GM19035 (cell line): ENCODE results near the gene BOLA3.
"Not testable (repeated sequence)": the region's sequence is repeated elsewhere in the genome, so short reads cannot be mapped to it uniquely, and the experiment has no call there.

Experiments
- ATAC-seq: cut with Tn5 transposase; IDR thresholded peaks from one replicate; pipeline ENCODE4 v1.9.1; 2021; ENCODE audit not compliant: unreplicated experiment

The BOLA3 gene, protein sequence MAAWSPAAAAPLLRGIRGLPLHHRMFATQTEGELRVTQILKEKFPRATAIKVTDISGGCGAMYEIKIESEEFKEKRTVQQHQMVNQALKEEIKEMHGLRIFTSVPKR

GRCh38 chr2:74147727-74148456, at the start of gene BOLA3:
TSS of gene BOLA3 (minus strand) at chr2:74147912. CDS start at chr2:74147874, 38 bp downstream.
- ATAC-seq: peak; percentile 93

- no peak for ATAC-seq
Measured at GRCh38 chr2:74197049-74197448, 49.3 kb upstream of the BOLA3 start.

DNA sequence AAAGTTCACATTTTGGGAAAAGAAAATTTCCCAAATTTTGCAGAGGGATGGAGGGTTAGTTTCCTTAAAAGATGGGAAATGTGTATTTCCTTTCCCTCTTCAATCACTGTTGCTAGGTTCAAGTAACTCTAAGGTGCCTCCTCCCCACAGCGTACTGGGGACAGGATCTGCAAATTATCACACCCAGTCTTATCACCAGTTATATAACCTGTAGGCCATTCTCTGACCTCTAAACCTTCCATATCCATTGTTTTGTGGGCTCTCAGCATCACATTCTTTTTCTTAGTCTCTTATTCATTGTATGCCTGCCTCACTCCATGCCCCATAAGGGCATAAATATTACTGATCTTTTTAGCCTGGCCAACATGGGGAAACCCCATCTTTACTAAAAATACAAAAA, 47.1 kb upstream of the BOLA3 start:
- ATAC-seq: no peak

DNA sequence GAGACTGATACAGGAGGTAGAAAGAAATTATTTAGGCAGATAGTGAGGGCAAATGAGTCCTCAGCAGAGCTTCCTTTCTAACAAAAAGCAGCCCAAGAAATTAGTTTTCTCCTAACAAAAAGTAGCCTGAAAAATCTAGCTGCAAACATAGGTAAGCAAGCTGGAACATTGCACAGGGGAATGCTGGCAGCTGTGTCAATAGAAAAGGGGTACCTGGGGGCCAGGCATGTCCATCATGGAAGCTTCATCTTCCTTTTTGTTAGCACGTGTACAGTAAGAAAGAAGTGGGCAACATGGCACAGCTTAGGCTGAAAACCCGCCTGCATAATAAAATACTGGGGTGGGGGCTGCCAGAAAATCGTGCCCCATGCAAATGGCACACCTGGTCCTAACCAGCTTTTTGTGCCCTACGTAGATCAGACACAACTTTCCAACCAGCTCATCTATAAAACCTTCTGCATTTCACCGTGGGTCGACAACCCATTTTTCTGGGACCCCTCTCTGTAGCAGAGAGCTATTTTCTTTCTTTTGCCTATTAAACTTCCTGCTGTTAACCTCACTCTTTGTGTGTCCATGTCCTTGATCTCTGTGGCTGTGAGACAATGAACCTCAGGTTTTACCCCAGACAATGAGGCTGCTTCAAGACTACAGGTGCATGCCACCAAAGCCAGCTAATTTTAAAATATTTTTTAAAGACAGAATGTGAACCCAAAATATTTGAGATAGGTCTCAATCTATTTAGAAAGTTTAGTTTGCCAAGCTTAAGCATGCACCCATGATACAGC, 44.1 kb upstream of the BOLA3 start:
- ATAC-seq: no peak

- ATAC-seq: no peak
Measured at GRCh38 chr2:74188696-74189095, 41.0 kb upstream of the BOLA3 start.

- no peak for ATAC-seq
Measured at GRCh38 chr2:74188018-74188601, 40.4 kb upstream of the BOLA3 start.

GRCh38 chr2:74186706-74187105, 39.0 kb upstream of the BOLA3 start:
- not testable (repeated sequence) for ATAC-seq

GRCh38 chr2:74186038-74186437, 38.3 kb upstream of the BOLA3 start:
- ATAC-seq: peak; percentile 58

DNA sequence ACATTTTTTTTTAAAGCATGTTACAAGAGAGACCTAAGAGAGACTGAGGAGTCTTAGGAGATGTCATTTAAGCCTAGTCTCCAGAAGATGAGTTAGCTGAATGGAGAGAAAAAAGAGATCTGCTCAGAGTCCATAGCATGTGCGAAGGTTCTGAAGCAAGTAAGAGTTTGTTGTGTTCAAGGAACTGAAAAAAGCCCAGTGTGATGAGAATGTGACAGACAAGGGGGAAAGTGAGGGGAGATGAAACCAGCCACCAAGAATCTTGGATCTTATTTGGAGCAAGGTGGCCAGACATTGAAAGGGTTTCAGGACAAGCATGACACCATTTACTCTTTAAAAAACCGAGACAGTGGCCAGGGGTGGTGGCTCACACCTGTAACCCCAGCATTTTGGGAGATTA, 36.2 kb upstream of the BOLA3 start:
- ATAC-seq: no peak

- no peak for ATAC-seq
Measured at GRCh38 chr2:74181739-74182138, 34.0 kb upstream of the BOLA3 start.

- ATAC-seq: peak; percentile 2
Measured at GRCh38 chr2:74179063-74179865, 31.6 kb upstream of the BOLA3 start.

DNA sequence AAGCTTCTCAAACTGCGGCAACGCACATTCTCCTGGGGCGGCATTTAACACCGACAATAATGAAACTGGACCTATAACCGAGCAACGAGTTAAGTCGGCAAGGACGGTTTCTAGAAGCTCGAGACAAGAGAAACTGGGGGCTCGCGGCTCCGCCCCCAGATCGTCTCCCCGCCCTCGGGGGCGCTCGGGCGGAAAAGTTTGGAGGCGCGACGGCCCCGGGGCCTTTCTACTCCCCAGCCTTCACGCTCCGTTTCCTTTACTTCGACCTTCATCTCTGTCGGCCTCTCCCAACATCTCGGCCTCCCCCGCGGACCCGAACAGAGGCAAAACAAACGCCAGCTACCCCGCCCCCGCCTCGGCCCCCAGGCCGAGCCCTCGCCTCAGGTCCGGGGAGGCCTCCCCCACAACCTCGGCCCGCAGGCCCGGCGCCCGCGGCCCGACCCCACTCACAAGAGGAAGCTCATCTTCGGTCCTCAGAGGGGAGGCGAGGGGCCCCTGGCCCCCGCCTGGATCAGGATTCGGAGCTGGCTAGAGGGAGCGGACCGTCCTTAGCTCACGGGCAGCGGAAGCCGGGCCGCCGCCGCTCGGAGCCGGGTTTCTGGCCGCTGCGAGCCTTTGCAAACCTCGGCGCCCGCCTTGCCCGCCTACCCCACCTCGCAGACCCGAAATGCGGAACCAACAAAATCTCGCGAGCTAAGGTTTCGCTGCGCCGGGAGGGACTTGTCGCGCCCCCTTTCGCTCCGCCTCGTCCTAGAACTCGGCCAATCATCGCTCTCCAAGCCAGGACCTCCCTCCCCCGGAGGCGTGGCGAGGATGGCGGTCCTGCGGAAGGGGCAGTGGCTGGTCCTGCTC, 30.7 kb upstream of the BOLA3 start, which contains the start of gene MOB1A:
MOB1A (minus strand) TSS at position 669 of the 852 bp plus-strand sequence; CDS start at position 464, 205 bp downstream.
- ATAC-seq: peak; percentile 84

- ATAC-seq: no peak
Measured at GRCh38 chr2:74177696-74178095, 30.0 kb upstream of the BOLA3 start.

DNA sequence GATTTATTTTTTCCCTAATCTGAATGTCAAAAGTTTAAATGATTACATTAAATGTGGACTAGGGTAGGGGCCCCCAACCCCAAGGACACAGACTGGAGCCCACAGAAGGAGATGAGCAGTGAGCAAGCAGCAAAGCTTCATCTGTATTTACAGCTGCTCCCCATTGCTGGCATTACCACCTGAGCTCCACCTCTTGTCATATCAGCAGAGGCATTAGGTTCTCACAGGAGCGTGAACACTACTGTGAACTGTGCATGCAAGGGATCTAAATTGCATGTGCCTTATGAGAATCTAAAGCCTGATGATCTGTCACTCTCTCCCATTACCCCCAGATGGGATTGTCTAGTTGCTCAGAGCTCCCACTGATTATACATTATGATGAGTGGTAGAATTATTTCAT, 27.2 kb upstream of the BOLA3 start:
- no peak for ATAC-seq

DNA sequence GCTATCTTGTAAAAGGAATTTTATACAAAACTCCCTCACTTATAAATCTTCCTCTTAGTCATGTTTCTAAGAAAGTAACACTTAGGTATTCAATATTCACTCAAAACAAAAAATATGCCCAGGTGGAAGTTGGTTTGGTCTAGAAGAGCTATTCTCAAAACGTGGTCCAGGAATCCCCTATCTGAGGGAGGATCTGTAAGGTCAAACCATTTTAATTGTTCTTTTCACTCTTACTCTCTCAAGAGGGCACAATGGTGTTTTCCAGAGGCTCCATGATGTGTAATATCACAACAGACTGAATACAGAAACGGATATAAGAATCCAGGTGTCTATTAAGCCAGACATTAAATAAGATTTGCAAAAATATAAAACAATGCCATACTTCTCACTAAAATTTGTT, 21.0 kb upstream of the BOLA3 start:
- ATAC-seq: no peak

DNA sequence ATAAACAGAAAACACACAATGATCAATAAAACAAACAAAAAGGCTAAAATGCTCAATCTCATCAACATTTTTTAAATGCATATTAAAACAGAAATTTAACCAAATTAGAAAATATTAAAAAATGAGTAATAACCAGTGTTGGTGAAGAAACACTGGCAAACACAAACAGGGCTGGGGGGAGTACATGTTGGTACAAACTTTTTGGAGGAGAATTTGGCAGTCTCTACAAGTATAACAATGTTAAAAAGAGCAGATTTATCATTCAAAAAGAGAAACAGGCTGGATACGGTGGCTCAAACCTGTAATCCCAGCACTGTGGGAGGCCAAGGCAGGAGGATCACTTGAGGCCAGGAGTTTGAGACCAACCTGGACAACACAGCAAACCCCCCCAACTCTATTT, 17.0 kb upstream of the BOLA3 start:
- ATAC-seq: no peak

DNA sequence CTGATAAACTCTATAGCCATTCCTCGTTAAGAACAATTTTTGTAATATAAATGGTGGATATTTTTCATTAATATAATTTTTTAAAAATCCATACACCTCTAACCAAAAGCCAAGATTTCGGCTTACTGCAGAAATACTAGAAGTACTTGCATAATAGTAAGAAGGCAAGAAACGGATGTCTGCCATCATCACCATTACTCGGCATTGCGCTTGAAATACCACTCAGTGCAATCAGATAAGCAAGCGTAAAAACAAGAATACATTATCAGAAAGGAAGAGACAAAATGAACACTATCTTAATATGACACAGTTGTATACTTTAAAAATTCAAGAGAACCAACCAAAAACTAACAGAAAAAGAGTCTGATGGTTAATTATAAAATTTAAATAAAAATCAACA, 15.2 kb upstream of the BOLA3 start:
- no peak for ATAC-seq

DNA sequence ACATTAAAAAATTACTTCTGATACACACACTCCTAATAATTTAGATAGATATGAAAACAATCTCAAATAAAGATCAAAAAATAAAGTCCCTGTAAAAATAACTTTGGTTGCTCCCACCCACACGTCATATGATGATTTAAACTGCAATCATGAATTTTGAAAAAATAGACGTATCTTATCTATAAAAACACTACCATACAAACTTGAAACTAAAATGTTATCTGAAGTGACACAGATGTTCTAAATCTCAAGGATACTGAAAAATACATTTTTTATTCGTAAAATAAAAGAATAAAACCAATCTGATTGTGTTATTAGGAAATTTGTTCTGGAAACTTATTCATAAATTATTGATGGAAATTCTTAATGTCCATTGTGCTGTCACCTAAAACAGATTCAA, 8.1 kb upstream of the BOLA3 start:
- no peak for ATAC-seq

DNA sequence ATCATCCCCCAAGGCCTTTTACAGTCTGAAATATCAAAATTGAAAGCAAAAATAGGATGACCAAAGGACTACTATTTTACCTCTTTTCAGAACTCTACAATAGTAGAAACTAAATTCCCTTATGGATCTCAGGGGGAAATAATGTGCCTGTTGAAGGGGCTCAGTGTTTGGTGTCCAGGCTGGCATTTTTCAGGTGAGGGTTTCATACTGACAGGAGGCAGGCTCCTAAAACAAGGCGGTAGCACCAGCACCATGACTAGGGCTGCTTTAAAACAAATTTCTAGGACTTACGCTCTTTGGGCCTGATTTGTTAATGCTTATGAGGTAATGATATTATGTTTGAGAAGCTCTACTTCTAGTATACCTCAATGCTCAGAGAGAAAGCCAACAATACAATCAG, 5.2 kb upstream of the BOLA3 start:
- no peak for ATAC-seq
